ENCODE data around the gene EDC4. TPM values are rescaled to one million over a fixed set of nuclear protein-coding genes. Genes with fewer than 3 reads are reported as not detected.

Gene EDC4
- total and polyA plus RNA-seq, 2 of the 13 experiments (the other 11 are each of a cell fraction or from before 2014, with no cell fraction given), result 51.4 to 59.1 TPM

DNA sequence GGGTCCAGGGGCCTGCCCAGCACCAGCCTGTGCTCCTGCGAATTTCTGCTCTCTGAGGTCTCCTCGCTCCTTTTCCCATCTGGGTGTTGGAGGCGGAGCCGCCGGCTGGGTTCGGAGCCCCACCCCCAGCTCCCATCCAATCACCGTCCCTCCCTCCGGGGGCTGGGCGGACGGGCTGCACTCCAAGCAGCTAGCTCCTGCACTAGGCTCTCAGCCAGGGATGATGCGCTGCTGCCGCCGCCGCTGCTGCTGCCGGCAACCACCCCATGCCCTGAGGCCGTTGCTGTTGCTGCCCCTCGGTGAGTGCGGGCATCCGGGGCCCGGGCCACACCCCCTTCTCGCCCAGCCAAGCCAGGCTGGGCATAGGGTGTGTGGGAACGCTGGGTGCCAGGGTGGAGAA is 11.8 kb downstream of the EDC4 start, which contains the start of gene NRN1L:
Gene NRN1L, plus strand, starts transcription at position 202 of the 400 bp plus-strand sequence. Its CDS starts 19 bp downstream, at position 221.
- Histone ChIP-seq H3K9ac (ENCODE audit: insufficient read depth, low read depth, low read length) (no peak within 1 kb of the TSS), H3K27ac (ENCODE audit: extremely low read length, insufficient read depth, low read length) (peak within 1 kb of the TSS; percentile 36), H3K4me2 (ENCODE audit: low read depth, low read length) (no peak within 1 kb of the TSS), H3K27me3 (ENCODE audit: control insufficient read depth in 1 of 2, insufficient read depth in 2 of 2, low read length in 2 of 2) (no peaks in the 10 kb centered on the region), H3K4me1 (ENCODE audit: insufficient read depth, low read length) (peaks cover 31% of the 10 kb centered on the region), H3K9me3 (ENCODE audit: low read length) (no peaks in the 10 kb centered on the region), H3K79me2 (ENCODE audit: insufficient read depth, low read length) (no peaks in the 10 kb centered on the region), H3K4me3 (replicated peaks in 1 of 3; ENCODE audit: insufficient read depth in 1 of 3, low read depth in 2 of 3, low read length in 3 of 3) (no peak within 1 kb of the TSS), H3K36me3 (replicated peaks in 1 of 2; ENCODE audit: control insufficient read depth in 1 of 2, insufficient read depth in 2 of 2, low read length in 2 of 2) (peaks cover 33 to 58% of the 10 kb centered on the region in 2 experiments), H4K20me1 (ENCODE audit: insufficient read depth, low read length) (no peaks in the 10 kb centered on the region), H2AFZ (ENCODE audit: low read length) (no peak within 1 kb of the TSS)
- FAIRE-seq (no peak), DNase-seq (ENCODE audit: low spot score) (no peak), ATAC-seq (no peak)
- in situ Hi-C loops (cut with HindIII; ENCODE audit: extremely low pct_ligation_motif_present, low pct_unique_long_range_greater_than_20kb), result loop anchor here (5.0 to 10.0 kb wide), 2 partner anchors 43 to 160 kb away; no protein-coding TSS in a partner anchor
- no TSS peak for BruUV-seq (replicated peaks)
- ChIA-PET CTCF (ENCODE audit: low intra/inter-chr PET ratio, low total read pairs) (interaction anchor here (1.4 to 5.3 kb wide), 4 partner anchors 43 to 212 kb away, joined by 4 to 63 read pairs (median 11); no protein-coding TSS in a partner anchor), POLR2A (interaction anchor here (1.2 to 3.3 kb wide), 5 partner anchors 8 to 82 kb away, joined by 3 to 22 read pairs (median 9); partner anchors contain the start of genes LCAT, PSKH1 and PSMB10)
- intact Hi-C loops (cut with micrococcal nuclease; ENCODE audit: unreplicated experiment), result loop anchor here (5.0 kb wide), 1 partner anchor 158 kb away; no protein-coding TSS in a partner anchor
- TF ChIP-seq, protein P1, sequence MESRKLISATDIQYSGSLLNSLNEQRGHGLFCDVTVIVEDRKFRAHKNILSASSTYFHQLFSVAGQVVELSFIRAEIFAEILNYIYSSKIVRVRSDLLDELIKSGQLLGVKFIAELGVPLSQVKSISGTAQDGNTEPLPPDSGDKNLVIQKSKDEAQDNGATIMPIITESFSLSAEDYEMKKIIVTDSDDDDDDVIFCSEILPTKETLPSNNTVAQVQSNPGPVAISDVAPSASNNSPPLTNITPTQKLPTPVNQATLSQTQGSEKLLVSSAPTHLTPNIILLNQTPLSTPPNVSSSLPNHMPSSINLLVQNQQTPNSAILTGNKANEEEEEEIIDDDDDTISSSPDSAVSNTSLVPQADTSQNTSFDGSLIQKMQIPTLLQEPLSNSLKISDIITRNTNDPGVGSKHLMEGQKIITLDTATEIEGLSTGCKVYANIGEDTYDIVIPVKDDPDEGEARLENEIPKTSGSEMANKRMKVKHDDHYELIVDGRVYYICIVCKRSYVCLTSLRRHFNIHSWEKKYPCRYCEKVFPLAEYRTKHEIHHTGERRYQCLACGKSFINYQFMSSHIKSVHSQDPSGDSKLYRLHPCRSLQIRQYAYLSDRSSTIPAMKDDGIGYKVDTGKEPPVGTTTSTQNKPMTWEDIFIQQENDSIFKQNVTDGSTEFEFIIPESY (CRISPR knock-in tag; IDR thresholded peaks at IDR 0.05), result peak; percentile 43; the same call in 1 of the 2 replicates
- no peak for TF ChIP-seq ZNF10 (CRISPR knock-in tag; IDR thresholded peaks at IDR 0.05; ENCODE audit: borderline replicate concordance, low read depth)
- peak; percentile 33 for TF ChIP-seq HNRNPLL (IDR thresholded peaks at IDR 0.05; ENCODE audit: low read depth, low read length, poor library complexity, severe bottlenecking)
- peak; percentile 92 for TF ChIP-seq AGO2 (optimal IDR thresholded peaks at IDR 0.05; ENCODE audit: low read depth, low read length)
- TF ChIP-seq, protein P2, sequence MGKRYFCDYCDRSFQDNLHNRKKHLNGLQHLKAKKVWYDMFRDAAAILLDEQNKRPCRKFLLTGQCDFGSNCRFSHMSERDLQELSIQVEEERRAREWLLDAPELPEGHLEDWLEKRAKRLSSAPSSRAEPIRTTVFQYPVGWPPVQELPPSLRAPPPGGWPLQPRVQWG (CRISPR knock-in tag; IDR thresholded peaks at IDR 0.05; ENCODE audit: borderline replicate concordance, low read depth), result no peak
- peak; percentile 33; the same call in 1 of the 2 replicates for TF ChIP-seq NFYB (CRISPR knock-in tag; IDR thresholded peaks at IDR 0.05)
- peak; percentile 42; the same call in 1 of the 2 replicates for TF ChIP-seq ZNF768 (CRISPR knock-in tag; IDR thresholded peaks at IDR 0.05)
- no peak for TF ChIP-seq NAIF1 (CRISPR knock-in tag; IDR thresholded peaks at IDR 0.05; ENCODE audit: borderline replicate concordance)
- peak; percentile 59 for TF ChIP-seq RBFOX2 (IDR thresholded peaks at IDR 0.05; ENCODE audit: low read depth, low read length)
- peak; percentile 31 for TF ChIP-seq RBM22 (optimal IDR thresholded peaks at IDR 0.05; ENCODE audit: low read length)
- WGBS (ENCODE audit: low lambda C conversion rate), result 99% methylated on average over 20 of the region's 22 CpGs
